CD4-positive, alpha-beta T cell treated with Interleukin-10 for 1 hour (primary cell): ENCODE data around the gene SLC23A3.
A peak's percentile ranks its signal among the peaks of the same experiment; 100 is the strongest.

Experiments
- DNase-seq: peaks from one replicate; pipeline ENCODE4 v3.0.0-alpha.2; 2020

Gene SLC23A3

GRCh38 chr2:219175928-219176817, 6.3 kb upstream of the SLC23A3 start:
- peak; percentile 34 for DNase-seq

GRCh38 chr2:219175486-219175885, 5.7 kb upstream of the SLC23A3 start:
- DNase-seq, result no peak

- no peak for DNase-seq
These were observed 5.0 kb upstream of the SLC23A3 start for GRCh38 chr2:219174801-219175200.

- DNase-seq, result no peak
These were observed 4.3 kb upstream of the SLC23A3 start for GRCh38 chr2:219174146-219174545.

GRCh38 chr2:219173176-219173575, 3.3 kb upstream of the SLC23A3 start:
- DNase-seq, result no peak

- DNase-seq, result no peak
These were observed 2.7 kb upstream of the SLC23A3 start for GRCh38 chr2:219172231-219173154.

- DNase-seq, result peak; percentile 67
These were observed 1.4 kb upstream of the SLC23A3 start for GRCh38 chr2:219171231-219171651.

GRCh38 chr2:219168932-219169331, 897 bp downstream of the SLC23A3 start:
- no peak for DNase-seq

- DNase-seq, result no peak
These were observed 1.3 kb downstream of the SLC23A3 start for GRCh38 chr2:219168526-219168925.

- no peak for DNase-seq
These were observed 1.8 kb downstream of the SLC23A3 start for GRCh38 chr2:219167997-219168396.

GRCh38 chr2:219165058-219165911, 4.5 kb downstream of the SLC23A3 start:
- DNase-seq, result no peak

GRCh38 chr2:219163156-219163555, 6.7 kb downstream of the SLC23A3 start:
- no peak for DNase-seq

- DNase-seq, result no peak
These were observed 8.7 kb downstream of the SLC23A3 start for GRCh38 chr2:219161097-219161496.

- DNase-seq, result peak; percentile 95
These were observed 9.4 kb downstream of the SLC23A3 start, which contains the start of gene NHEJ1 for GRCh38 chr2:219160186-219161017. Gene NHEJ1 (minus strand): TSS chr2:219160815. CDS start chr2:219158362, 2,453 bp downstream.

- no peak for DNase-seq
These were observed 10.1 kb downstream of the SLC23A3 start for GRCh38 chr2:219159771-219160185.

GRCh38 chr2:219158586-219158985, 11.2 kb downstream of the SLC23A3 start:
- DNase-seq, result no peak

GRCh38 chr2:219158025-219158424, 11.8 kb downstream of the SLC23A3 start:
- DNase-seq, result no peak

GRCh38 chr2:219157396-219157795, 12.4 kb downstream of the SLC23A3 start:
- DNase-seq, result no peak

- peak; percentile 75 for DNase-seq
These were observed 14.7 kb downstream of the SLC23A3 start for GRCh38 chr2:219155054-219155644.

- DNase-seq, result no peak
These were observed 20.2 kb downstream of the SLC23A3 start for GRCh38 chr2:219149667-219150066.

GRCh38 chr2:219142329-219142728, 27.5 kb downstream of the SLC23A3 start:
- no peak for DNase-seq
